Kidney epithelial cell (primary cell): Measurements from ENCODE around the gene ZNF771. TPM values are rescaled to one million over a fixed set of nuclear protein-coding genes. Genes with fewer than 3 reads are reported as not detected.
A peak's percentile ranks its signal among the peaks of the same experiment; 100 is the strongest.

ENCODE experiments used
- DNase-seq: peaks from one replicate; pipeline ENCODE4 v3.0.0-alpha.2; 2010; ENCODE audit warnings: low read depth
- H3K27me3 ChIP-seq: 2 replicates; pipeline ENCODE4 v1.6.0; 2011; ENCODE audit warnings: low read length; ENCODE audit not compliant: control insufficient read depth, insufficient read depth
- H3K36me3 ChIP-seq: 2 replicates; pipeline ENCODE4 v1.5.1; 2011; ENCODE audit warnings: low read length; ENCODE audit not compliant: control insufficient read depth, insufficient read depth
- H3K4me3 ChIP-seq: 2 replicates; pipeline ENCODE4 v1.5.1; 2011; ENCODE audit warnings: low read depth, mild to moderate bottlenecking, control low read depth, low read length
- CTCF ChIP-seq: IDR thresholded peaks from 2 replicates; pipeline ENCODE4 v1.5.1; 2011; ENCODE audit warnings: mild to moderate bottlenecking, moderate library complexity, low read length, control low read depth, inconsistent platforms; ENCODE audit not compliant: insufficient read depth, poor library complexity, severe bottlenecking
- total RNA-seq: library from RNA; depleted of rRNA; stranded (reverse); fragments of >200 nt; gene quantifications from 2 replicates; pipeline ENCODE4 v1.2.3, GENCODE V29; 2015

The ZNF771 gene
- total RNA-seq, 1 donor from 2014 or later: 16.7 TPM

- H3K36me3 ChIP-seq: peaks cover 2% of the 10 kb centered on the region
- peak overlapping the region; percentile 75 for H3K4me3 ChIP-seq
- DNase-seq: no peak
- no peaks in the 10 kb centered on the region for H3K27me3 ChIP-seq
- no peak for TF ChIP-seq CTCF
Observed at GRCh38 chr16:30444231-30445148, 37.1 kb downstream of the ZNF771 start.

- Histone ChIP-seq H3K4me3 (peak overlapping the region; percentile 75), H3K36me3 (peaks cover 2% of the 10 kb centered on the region), H3K27me3 (no peaks in the 10 kb centered on the region)
- no peak for TF ChIP-seq CTCF
- DNase-seq: no peak
Observed at GRCh38 chr16:30445149-30445407, 37.7 kb downstream of the ZNF771 start.

GRCh38 chr16:30445408-30446202 is 38.2 kb downstream of the ZNF771 start, which contains the start of gene SEPHS2:
TSS of gene SEPHS2 (minus strand) at chr16:30445874. CDS start at chr16:30445727, 147 bp downstream.
- peaks cover 2% of the 10 kb centered on the region for H3K36me3 ChIP-seq
- peak; percentile 91 for DNase-seq

GRCh38 chr16:30446203-30446595 is 38.8 kb downstream of the ZNF771 start:
- TF ChIP-seq CTCF: no peak
- H3K4me3 ChIP-seq: peak overlapping the region; percentile 18
- H3K27me3 ChIP-seq: no peaks in the 10 kb centered on the region
- H3K36me3 ChIP-seq: peaks cover 2% of the 10 kb centered on the region
- no peak for DNase-seq

More at GRCh38 chr16:30445408-30446202, 38.2 kb downstream of the ZNF771 start, which contains the start of gene SEPHS2:
- TF ChIP-seq CTCF: peak; percentile 50
- H3K27me3 ChIP-seq: no peaks in the 10 kb centered on the region
- peak within 1 kb of the TSS; percentile 75 for H3K4me3 ChIP-seq

- H3K4me3 ChIP-seq: no peak overlapping the region
- H3K27me3 ChIP-seq: no peaks in the 10 kb centered on the region
- TF ChIP-seq CTCF: no peak
- H3K36me3 ChIP-seq: peaks cover 2% of the 10 kb centered on the region
- DNase-seq: no peak
Observed at GRCh38 chr16:30447512-30448226, 40.3 kb downstream of the ZNF771 start.
